ENCODE results near the gene CRYBA4.

GRCh38 chr22:26667140-26667539 is 45.4 kb downstream of the CRYBA4 start:
- no peak for TF ChIP-seq YY1 (IDR thresholded peaks at IDR 0.05; ENCODE audit: insufficient read depth, insufficient read length)
- no peak for TF ChIP-seq ZNF274 (IDR thresholded peaks at IDR 0.05; ENCODE audit: low read depth, low read length)

All from NT2/D1 (cell line).